Measurements from ENCODE around the gene SNAP91. TPM values are rescaled to one million over a fixed set of nuclear protein-coding genes. Genes with fewer than 3 reads are reported as not detected.
"Not testable (repeated sequence)": the region's sequence is repeated elsewhere in the genome, so short reads cannot be mapped to it uniquely, and the experiment has no call there.

The SNAP91 gene
- total RNA-seq (2014; rRNA removed; shearing (Covaris generic)): not detected in 2 replicates

- Histone ChIP-seq H3K4me3 (peak within 1 kb of the TSS; percentile 52), H3K36me3 (no peaks in the 10 kb centered on the region), H3K9me3 (replicated peaks) (no peaks in the 10 kb centered on the region), H3K4me1 (no peaks in the 10 kb centered on the region), H3K27ac (no peak within 1 kb of the TSS), H3K27me3 (no peaks in the 10 kb centered on the region)
- peak; percentile 9 to 12 for DNase-seq
Observed at GRCh38 chr6:83708970-83709747, at the start of gene SNAP91. Gene SNAP91, minus strand, starts transcription at chr6:83709101. Its CDS starts 1,174 bp downstream, at chr6:83707927.

- DNase-seq: no peak
- Histone ChIP-seq H3K27me3 (no peaks in the 10 kb centered on the region), H3K4me3 (no peak overlapping the region), H3K36me3 (no peaks in the 10 kb centered on the region), H3K4me1 (no peaks in the 10 kb centered on the region), H3K9me3 (replicated peaks) (no peaks in the 10 kb centered on the region), H3K27ac (no peak overlapping the region)
Observed at GRCh38 chr6:83758533-83758932, 49.6 kb upstream of the SNAP91 start.

DNA sequence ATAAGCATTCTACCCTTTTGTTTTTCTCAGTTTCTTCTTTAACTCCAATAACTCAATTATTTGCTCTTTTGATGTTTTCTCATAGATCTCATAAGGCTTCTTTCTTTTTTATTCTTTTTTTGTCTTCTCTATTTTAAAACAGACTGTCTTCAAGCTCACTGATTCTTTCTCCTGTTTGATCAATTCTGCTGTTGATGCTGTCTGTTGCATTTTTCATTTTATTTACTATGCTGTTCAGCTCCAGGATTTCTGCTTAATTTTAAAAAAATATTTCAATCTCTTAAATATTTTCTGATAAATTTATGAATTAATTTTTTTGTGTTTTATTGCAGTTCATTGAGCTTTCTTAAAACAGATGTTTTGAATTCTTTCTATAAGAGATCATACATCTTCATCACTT lies 48.1 kb upstream of the SNAP91 start:
- no peaks in the 10 kb centered on the region for H3K27me3 ChIP-seq
- H3K36me3 ChIP-seq: no peaks in the 10 kb centered on the region
- H3K4me1 ChIP-seq: no peaks in the 10 kb centered on the region
- H3K9me3 ChIP-seq (replicated peaks): no peaks in the 10 kb centered on the region
- H3K4me3 ChIP-seq: no peak overlapping the region
- H3K27ac ChIP-seq: no peak overlapping the region
- DNase-seq: no peak

GRCh38 chr6:83756565-83756964 lies 47.7 kb upstream of the SNAP91 start:
- Histone ChIP-seq H3K9me3 (replicated peaks) (no peaks in the 10 kb centered on the region), H3K4me1 (no peaks in the 10 kb centered on the region), H3K36me3 (no peaks in the 10 kb centered on the region), H3K27ac (no peak overlapping the region), H3K4me3 (no peak overlapping the region), H3K27me3 (no peaks in the 10 kb centered on the region)
- no peak for DNase-seq

DNA sequence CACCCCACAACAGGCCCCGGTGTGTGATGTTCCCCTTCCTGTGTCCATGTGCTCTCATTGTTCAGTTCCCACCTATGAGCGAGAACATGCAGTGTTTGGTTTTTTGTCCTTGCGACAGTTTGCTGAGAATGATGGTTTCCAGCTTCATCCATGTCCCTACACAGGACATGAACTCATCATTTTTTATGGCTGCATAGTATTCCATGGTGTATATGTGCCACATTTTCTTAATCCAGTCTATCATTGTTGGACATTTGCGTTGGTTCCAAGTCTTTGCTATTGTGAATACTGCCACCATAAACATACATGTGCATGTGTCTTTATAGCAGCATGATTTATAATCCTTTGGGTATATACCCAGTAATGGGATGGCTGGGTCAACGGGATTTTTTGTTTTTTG lies 43.5 kb upstream of the SNAP91 start:
- H3K4me3 ChIP-seq; H3K9me3 ChIP-seq (replicated peaks); H3K27ac ChIP-seq; DNase-seq; H3K27me3 ChIP-seq; H3K4me1 ChIP-seq; H3K36me3 ChIP-seq: not testable (repeated sequence)

- no peak for DNase-seq
- H3K9me3 ChIP-seq (replicated peaks): no peaks in the 10 kb centered on the region
- H3K4me1 ChIP-seq: no peaks in the 10 kb centered on the region
- H3K4me3 ChIP-seq: no peak overlapping the region
- H3K27me3 ChIP-seq: no peaks in the 10 kb centered on the region
- no peaks in the 10 kb centered on the region for H3K36me3 ChIP-seq
- no peak overlapping the region for H3K27ac ChIP-seq
Observed at GRCh38 chr6:83741089-83741488, 32.2 kb upstream of the SNAP91 start.

DNA sequence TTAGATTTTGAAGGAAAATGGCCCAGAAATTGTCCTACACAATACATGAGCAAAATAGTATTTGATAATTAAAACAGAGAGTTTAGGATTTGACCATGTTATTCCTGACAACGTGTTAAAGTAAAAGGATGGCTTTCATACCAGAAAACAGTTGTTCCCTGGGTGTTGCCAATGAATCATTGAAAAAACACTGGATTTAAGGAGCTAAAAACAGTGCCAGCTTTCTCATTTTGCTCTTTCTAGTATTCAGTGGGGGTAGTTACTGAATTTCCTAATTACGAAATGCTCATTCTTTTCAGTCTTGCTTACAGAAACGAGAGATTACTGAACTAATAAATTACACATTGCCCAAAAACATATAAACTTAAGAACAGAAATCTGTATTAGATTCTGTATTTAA lies 26.6 kb upstream of the SNAP91 start:
- H3K4me3 ChIP-seq: no peak overlapping the region
- H3K36me3 ChIP-seq: no peaks in the 10 kb centered on the region
- H3K27ac ChIP-seq: no peak overlapping the region
- H3K27me3 ChIP-seq: no peaks in the 10 kb centered on the region
- no peaks in the 10 kb centered on the region for H3K4me1 ChIP-seq
- H3K9me3 ChIP-seq (replicated peaks): no peaks in the 10 kb centered on the region
- no peak for DNase-seq

- Histone ChIP-seq H3K9me3 (replicated peaks) (no peaks in the 10 kb centered on the region), H3K27ac (no peak overlapping the region), H3K4me3 (no peak overlapping the region), H3K4me1 (no peaks in the 10 kb centered on the region), H3K36me3 (no peaks in the 10 kb centered on the region), H3K27me3 (no peaks in the 10 kb centered on the region)
- no peak for DNase-seq
Observed at GRCh38 chr6:83729871-83730270, 21.0 kb upstream of the SNAP91 start.

GRCh38 chr6:83722876-83723275 lies 14.0 kb upstream of the SNAP91 start:
- no peak overlapping the region for H3K27ac ChIP-seq
- H3K4me3 ChIP-seq: no peak overlapping the region
- no peaks in the 10 kb centered on the region for H3K4me1 ChIP-seq
- H3K27me3 ChIP-seq: no peaks in the 10 kb centered on the region
- no peak for DNase-seq
- no peaks in the 10 kb centered on the region for H3K36me3 ChIP-seq
- peaks cover under 1% of the 10 kb centered on the region for H3K9me3 ChIP-seq (replicated peaks)

DNA sequence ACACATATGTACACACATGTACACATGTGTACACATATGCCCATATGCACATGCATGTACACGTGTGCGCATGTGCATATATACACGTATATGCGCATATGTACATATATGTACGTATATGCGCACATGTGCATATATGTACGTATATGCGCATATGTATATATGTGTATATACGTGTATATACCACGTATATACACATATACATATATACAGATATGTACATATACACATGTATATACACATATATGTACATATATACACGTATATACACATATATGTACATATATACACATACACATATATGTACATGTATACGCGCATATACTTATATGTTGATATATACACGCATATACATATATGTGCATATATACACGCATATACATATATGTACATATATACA lies 8.9 kb upstream of the SNAP91 start:
- H3K27ac ChIP-seq: no peak overlapping the region
- H3K36me3 ChIP-seq: no peaks in the 10 kb centered on the region
- no peak overlapping the region for H3K4me3 ChIP-seq
- no peaks in the 10 kb centered on the region for H3K27me3 ChIP-seq
- no peak for DNase-seq
- H3K4me1 ChIP-seq: no peaks in the 10 kb centered on the region
- peaks cover 6% of the 10 kb centered on the region for H3K9me3 ChIP-seq (replicated peaks)

GRCh38 chr6:83711958-83712357 lies 3.1 kb upstream of the SNAP91 start:
- no peak overlapping the region for H3K4me3 ChIP-seq
- H3K4me1 ChIP-seq: no peaks in the 10 kb centered on the region
- no peaks in the 10 kb centered on the region for H3K9me3 ChIP-seq (replicated peaks)
- no peaks in the 10 kb centered on the region for H3K36me3 ChIP-seq
- H3K27ac ChIP-seq: no peak overlapping the region
- DNase-seq: no peak
- H3K27me3 ChIP-seq: no peaks in the 10 kb centered on the region

- H3K36me3 ChIP-seq: no peaks in the 10 kb centered on the region
- no peak overlapping the region for H3K27ac ChIP-seq
- no peak for DNase-seq
- H3K27me3 ChIP-seq: no peaks in the 10 kb centered on the region
- no peaks in the 10 kb centered on the region for H3K9me3 ChIP-seq (replicated peaks)
- no peak overlapping the region for H3K4me3 ChIP-seq
- H3K4me1 ChIP-seq: no peaks in the 10 kb centered on the region
Observed at GRCh38 chr6:83709748-83710050, 798 bp upstream of the SNAP91 start.

DNA sequence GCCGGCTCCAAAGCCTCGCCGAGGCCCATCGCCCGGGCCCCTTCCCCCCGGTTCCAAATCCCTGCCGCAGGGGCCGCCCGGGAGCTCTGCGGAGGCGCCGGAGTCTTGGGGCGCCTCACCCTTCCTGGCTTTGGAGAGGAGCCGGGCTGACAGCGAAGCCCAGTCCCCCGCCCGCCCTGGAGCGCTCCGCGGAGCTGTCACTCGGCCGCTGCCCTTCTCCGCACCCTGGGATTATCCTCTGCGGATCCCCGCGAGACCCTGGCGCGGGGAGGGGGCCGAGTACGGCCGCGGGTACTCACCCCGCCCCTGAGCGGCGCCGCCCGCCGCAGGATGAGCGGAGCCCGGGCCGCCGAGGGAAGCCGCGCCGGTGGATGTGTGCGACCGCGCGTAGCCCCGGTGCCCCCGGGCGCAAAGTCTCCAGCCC lies 343 bp downstream of the SNAP91 start:
- Histone ChIP-seq H3K4me1 (no peaks in the 10 kb centered on the region), H3K27ac (no peak overlapping the region), H3K9me3 (replicated peaks) (no peaks in the 10 kb centered on the region), H3K4me3 (peak overlapping the region; percentile 52), H3K36me3 (no peaks in the 10 kb centered on the region), H3K27me3 (no peaks in the 10 kb centered on the region)
- DNase-seq: no peak

DNA sequence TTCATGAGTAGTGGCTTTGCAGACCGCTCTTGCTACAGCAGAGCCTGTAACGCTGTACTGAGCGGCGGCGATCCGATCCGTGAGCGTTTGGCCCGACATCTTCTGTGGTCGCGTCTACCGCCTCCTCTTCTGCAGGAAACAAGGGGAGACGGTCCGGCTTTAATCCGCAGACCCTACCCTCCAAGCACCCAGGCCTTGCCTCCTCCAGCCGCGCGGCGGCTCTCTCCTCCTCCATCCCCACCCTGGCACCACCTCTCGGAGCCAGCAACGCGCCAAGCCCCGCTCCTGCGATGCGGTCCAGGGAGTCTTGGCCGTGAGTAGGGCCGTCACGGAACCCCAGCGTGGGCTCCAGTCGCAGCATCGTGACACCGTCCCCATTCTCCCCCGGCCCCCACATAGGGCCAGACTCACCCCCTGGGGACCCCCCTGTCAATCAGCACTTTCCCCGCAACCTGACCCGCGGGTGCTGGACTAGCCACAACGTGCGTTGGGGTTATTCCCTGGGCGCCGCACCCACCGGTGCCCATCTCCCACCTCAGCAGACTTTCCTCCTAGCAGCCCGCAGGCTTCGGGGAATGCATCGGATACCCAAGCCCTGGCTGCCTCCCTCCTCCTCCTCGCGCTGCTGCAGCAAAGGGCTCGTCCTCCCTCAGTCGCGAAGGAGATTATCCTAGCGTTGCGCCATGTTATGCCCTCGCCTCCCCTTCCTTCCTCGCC lies 914 bp downstream of the SNAP91 start:
- H3K4me1 ChIP-seq: no peaks in the 10 kb centered on the region
- H3K27me3 ChIP-seq: no peaks in the 10 kb centered on the region
- no peaks in the 10 kb centered on the region for H3K36me3 ChIP-seq
- no peak for DNase-seq
- H3K4me3 ChIP-seq: no peak overlapping the region
- H3K9me3 ChIP-seq (replicated peaks): no peaks in the 10 kb centered on the region
- H3K27ac ChIP-seq: no peak overlapping the region

DNA sequence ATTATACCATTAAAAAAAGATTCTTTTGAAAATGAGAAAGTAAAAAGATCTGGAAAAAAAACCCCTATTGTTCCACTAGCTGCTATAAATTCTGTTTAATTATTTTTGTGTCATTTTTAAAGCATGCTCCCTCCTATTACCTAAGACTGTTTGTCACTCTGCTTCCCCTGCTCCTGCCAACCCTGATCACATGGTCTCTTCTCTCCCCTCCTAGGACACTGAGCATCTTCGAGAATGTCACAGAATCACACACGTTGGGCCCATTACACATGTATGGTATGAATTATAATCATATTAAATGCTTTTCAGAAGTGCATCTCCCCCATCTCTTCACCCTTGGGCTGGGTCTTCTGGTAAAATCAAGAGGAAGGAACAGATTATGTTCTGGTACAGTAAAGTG lies 6.2 kb downstream of the SNAP91 start:
- no peaks in the 10 kb centered on the region for H3K4me1 ChIP-seq
- no peak for DNase-seq
- H3K36me3 ChIP-seq: no peaks in the 10 kb centered on the region
- no peaks in the 10 kb centered on the region for H3K9me3 ChIP-seq (replicated peaks)
- no peak overlapping the region for H3K27ac ChIP-seq
- H3K4me3 ChIP-seq: no peak overlapping the region
- H3K27me3 ChIP-seq: no peaks in the 10 kb centered on the region

DNA sequence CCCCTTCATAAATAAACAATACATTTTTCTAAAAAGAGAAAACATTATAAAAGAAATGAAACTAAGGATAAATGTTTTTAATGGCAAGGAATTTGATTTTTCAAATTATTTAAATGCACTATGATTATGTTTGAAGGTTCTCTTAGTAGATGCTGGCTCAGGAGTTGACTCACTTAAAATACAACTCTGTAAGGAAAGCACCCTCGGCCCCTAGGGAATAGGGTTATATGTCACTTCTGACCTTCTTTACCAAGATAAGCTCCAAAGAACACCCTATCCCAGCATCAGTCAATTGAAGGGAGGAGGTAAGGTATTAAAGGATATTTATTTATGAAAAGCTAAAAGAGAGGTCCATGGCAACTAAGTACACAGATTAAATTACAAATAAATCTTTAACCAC lies 6.8 kb downstream of the SNAP91 start:
- H3K9me3 ChIP-seq (replicated peaks): no peaks in the 10 kb centered on the region
- H3K36me3 ChIP-seq: no peaks in the 10 kb centered on the region
- H3K4me3 ChIP-seq: no peak overlapping the region
- H3K27ac ChIP-seq: no peak overlapping the region
- H3K27me3 ChIP-seq: no peaks in the 10 kb centered on the region
- H3K4me1 ChIP-seq: no peaks in the 10 kb centered on the region
- DNase-seq: no peak
